Measurements from ENCODE around the gene CMPK2. TPM values are rescaled to one million over a fixed set of nuclear protein-coding genes. Genes with fewer than 3 reads are reported as not detected.

CMPK2 gene
- total and polyA plus RNA-seq, 10 of the 15 experiments (the other 5 are each of a cell fraction or from before 2014, with no cell fraction given) = 0.50 to 5.6 (median 3.2) TPM

DNA sequence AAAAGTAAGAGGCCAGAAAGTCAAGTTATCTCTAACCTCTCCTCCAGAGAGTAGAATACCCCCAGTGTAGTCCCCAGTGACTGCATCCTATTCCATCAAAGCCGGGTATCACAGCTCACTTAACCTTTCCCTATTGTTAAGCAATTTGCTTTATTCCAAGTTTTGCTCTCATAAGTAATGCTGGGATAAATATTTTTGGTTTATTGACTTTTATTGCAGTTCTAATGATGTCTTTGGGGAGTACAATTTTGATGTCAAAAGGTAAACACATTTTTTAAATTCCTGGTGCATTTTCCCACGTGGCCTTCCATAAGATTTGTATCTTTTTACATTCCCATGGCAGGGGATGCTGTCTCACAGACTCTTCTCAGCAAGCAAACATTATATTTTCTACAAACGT is 43.3 kb downstream of the CMPK2 start:
- CTCF ChIA-PET = interaction anchor here (1.4 to 2.4 kb wide), 3 partner anchors 44 to 221 kb away, joined by 4 to 9 read pairs (median 5); no protein-coding TSS in a partner anchor
- Histone ChIP-seq H2AFZ (ENCODE audit: control insufficient read depth, low read depth, low read length) (no peak overlapping the region), H3K36me3 (ENCODE audit: control insufficient read depth in 2 of 2, insufficient read depth in 2 of 2, low read length in 1 of 2) (no peaks in the 10 kb centered on the region), H3K27me3 (replicated peaks in 1 of 2; ENCODE audit: control insufficient read depth in 2 of 2, insufficient read depth in 2 of 2, low read length in 1 of 2) (no peaks in the 10 kb centered on the region; a peak in 1 of 4 replicates), H3K9ac (ENCODE audit: control insufficient read depth, insufficient read depth, low read length) (no peak overlapping the region), H3K27ac (ENCODE audit: control insufficient read depth, insufficient read depth) (no peak overlapping the region), H3K9me3 (replicated peaks; ENCODE audit: control insufficient read depth, insufficient read depth, low read length) (no peaks in the 10 kb centered on the region), H3K4me1 (ENCODE audit: control insufficient read depth, insufficient read depth, low read length) (no peaks in the 10 kb centered on the region), H3K79me2 (ENCODE audit: control insufficient read depth, insufficient read depth, low read length) (no peaks in the 10 kb centered on the region), H3K4me2 (ENCODE audit: control insufficient read depth, insufficient read depth) (no peak overlapping the region), H3K4me3 (no peak overlapping the region), H4K20me1 (ENCODE audit: control insufficient read depth, insufficient read depth) (no peaks in the 10 kb centered on the region)
- FAIRE-seq (no peak), DNase-seq (ENCODE audit: low read depth, low spot score) (no peak), ATAC-seq (no peak)
- WGBS (ENCODE audit: insufficient coverage, insufficient replicate concordance, low lambda C conversion rate, missing lambda C conversion rate) = 7% methylated on average over 3 of the region's 3 CpGs
- SMC1A ChIA-PET (ENCODE audit: uncharacterized antibody, unreplicated experiment) = no interaction called here
- no TSS peak for BruUV-seq (replicated peaks)
- in situ Hi-C loops (cut with MboI) = no loop called here
- POLR2A ChIA-PET = no interaction called here
- intact Hi-C loops (cut with micrococcal nuclease; ENCODE audit: unreplicated experiment) = no loop called here
- RAD21 ChIA-PET (ENCODE audit: unreplicated experiment) = no interaction called here
- TF ChIP-seq NFYB (IDR thresholded peaks at IDR 0.05; ENCODE audit: insufficient read depth, low read depth, low read length) (no peak), FOXK2 (IDR thresholded peaks at IDR 0.05) (no peak), PML (IDR thresholded peaks at IDR 0.05; ENCODE audit: low read length) (no peak), SP1 (IDR thresholded peaks at IDR 0.05; ENCODE audit: low read depth, low read length) (no peak), MTA3 (IDR thresholded peaks at IDR 0.05; ENCODE audit: borderline replicate concordance, low read length) (no peak), KAT2A (conservative IDR thresholded peaks at IDR 0.05; ENCODE audit: control insufficient read depth, low read depth, low read length) (no peak), TCF12 (IDR thresholded peaks at IDR 0.05; ENCODE audit: low read depth, low read length) (no peak), EED (IDR thresholded peaks at IDR 0.05; ENCODE audit: low read depth) (no peak), POU2F2 (IDR thresholded peaks at IDR 0.05; ENCODE audit: borderline replicate concordance, low read depth, low read length) (no peak), TARDBP (IDR thresholded peaks at IDR 0.05; ENCODE audit: borderline replicate concordance) (no peak)
- TF ChIP-seq, protein P1, sequence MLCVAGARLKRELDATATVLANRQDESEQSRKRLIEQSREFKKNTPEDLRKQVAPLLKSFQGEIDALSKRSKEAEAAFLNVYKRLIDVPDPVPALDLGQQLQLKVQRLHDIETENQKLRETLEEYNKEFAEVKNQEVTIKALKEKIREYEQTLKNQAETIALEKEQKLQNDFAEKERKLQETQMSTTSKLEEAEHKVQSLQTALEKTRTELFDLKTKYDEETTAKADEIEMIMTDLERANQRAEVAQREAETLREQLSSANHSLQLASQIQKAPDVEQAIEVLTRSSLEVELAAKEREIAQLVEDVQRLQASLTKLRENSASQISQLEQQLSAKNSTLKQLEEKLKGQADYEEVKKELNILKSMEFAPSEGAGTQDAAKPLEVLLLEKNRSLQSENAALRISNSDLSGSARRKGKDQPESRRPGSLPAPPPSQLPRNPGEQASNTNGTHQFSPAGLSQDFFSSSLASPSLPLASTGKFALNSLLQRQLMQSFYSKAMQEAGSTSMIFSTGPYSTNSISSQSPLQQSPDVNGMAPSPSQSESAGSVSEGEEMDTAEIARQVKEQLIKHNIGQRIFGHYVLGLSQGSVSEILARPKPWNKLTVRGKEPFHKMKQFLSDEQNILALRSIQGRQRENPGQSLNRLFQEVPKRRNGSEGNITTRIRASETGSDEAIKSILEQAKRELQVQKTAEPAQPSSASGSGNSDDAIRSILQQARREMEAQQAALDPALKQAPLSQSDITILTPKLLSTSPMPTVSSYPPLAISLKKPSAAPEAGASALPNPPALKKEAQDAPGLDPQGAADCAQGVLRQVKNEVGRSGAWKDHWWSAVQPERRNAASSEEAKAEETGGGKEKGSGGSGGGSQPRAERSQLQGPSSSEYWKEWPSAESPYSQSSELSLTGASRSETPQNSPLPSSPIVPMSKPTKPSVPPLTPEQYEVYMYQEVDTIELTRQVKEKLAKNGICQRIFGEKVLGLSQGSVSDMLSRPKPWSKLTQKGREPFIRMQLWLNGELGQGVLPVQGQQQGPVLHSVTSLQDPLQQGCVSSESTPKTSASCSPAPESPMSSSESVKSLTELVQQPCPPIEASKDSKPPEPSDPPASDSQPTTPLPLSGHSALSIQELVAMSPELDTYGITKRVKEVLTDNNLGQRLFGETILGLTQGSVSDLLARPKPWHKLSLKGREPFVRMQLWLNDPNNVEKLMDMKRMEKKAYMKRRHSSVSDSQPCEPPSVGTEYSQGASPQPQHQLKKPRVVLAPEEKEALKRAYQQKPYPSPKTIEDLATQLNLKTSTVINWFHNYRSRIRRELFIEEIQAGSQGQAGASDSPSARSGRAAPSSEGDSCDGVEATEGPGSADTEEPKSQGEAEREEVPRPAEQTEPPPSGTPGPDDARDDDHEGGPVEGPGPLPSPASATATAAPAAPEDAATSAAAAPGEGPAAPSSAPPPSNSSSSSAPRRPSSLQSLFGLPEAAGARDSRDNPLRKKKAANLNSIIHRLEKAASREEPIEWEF (IDR thresholded peaks at IDR 0.05; ENCODE audit: insufficient replicate concordance, low read depth, low read length) = no peak
- TF ChIP-seq, protein P2, sequence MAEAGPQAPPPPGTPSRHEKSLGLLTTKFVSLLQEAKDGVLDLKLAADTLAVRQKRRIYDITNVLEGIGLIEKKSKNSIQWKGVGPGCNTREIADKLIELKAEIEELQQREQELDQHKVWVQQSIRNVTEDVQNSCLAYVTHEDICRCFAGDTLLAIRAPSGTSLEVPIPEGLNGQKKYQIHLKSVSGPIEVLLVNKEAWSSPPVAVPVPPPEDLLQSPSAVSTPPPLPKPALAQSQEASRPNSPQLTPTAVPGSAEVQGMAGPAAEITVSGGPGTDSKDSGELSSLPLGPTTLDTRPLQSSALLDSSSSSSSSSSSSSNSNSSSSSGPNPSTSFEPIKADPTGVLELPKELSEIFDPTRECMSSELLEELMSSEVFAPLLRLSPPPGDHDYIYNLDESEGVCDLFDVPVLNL (IDR thresholded peaks at IDR 0.05; ENCODE audit: low read depth, low read length) = no peak

Data from GM12878 (cell line).